ENCODE data around the gene HDAC9.

HDAC9 gene

DNA sequence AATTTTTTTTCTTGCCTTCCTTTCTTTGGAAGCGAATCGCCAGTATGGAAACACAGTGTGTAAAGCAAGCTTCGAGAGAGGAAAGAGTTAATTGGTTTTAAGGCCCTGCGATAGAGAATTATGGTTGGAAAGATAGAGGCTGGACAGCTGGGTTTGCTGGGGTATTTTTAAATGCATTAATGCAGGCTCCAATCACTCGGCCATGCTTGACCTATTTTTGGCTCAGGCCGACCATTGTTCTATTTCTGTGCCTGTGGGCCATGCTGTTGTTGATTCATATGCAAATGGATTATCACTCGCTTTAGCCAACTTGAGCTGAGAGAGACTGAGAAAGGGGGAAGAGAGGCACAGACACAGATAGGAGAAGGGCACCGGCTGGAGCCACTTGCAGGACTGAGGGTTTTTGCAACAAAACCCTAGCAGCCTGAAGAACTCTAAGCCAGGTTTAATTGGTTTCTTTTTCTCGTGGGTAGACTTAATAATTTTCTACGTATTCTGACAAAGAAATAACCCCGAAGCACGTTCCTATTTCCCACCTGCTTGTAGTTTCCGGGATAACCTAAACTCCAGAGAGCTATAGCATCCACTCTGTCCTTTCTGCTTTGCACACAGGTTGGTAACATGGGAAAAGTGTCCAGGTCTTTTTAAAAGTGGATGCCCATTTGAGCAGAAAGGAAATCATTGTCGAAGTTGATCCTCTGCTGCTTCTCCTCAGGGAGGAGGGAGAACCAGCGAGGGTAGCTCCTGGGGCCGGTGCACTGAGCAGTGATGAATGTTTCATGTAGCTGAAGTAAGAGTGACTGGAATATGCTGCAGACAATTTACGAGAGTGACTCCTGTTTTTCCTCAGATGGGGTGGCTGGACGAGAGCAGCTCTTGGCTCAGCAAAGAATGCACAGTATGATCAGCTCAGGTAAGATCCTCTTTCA lies at the start of gene HDAC9:
HDAC9 (plus strand) TSS at position 338 of the 929 bp plus-strand sequence; CDS start at position 892, 554 bp downstream.
- DNase-seq, result no peak

DNA sequence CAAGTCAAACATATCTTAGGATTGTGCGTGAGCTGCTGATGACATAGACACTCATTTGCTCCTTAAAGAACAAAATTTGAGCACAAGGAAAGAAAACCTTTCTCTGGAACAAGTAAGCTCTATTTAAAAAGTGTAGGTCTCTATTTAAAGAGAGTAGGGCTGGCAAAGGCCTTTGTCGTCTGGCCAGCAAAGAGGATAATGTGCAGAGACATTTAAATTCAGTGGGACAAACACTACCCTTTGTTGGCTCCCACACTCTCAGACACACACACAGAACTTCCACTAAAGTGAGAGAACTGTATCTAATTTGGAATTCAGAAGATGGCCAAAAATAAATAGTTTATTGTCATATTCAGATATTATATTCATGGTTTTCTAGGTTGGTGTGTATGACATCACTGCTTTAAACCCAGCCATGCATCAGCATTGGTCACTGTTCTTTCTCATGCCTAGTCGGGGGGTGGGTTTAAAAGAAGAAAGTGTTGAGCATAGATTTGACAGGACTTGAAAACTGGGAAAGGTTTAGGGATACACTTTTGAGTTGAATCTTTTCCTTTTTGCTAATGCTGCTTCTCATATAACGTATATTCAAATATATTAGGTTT lies 49.5 kb upstream of the HDAC9 start:
- DNase-seq, result no peak

DNA sequence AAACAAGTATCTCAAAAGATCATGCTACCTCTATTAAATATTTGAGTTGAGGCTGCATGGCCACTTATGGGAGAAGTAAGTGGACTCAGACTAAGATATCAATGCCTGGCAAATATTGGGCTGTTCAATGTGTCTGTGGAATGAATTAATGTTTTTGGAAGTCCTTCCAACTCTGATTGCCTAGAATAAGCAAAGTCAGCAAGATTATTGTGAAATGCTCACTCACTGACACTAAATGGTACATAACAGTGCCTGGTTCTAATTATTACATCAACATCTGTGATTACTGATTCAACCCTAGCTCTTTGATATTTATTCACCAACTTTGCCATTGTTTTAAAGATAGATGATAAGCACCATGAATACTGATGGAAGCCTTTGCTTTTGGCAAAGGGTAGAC lies 45.5 kb upstream of the HDAC9 start:
- no peak for DNase-seq

DNA sequence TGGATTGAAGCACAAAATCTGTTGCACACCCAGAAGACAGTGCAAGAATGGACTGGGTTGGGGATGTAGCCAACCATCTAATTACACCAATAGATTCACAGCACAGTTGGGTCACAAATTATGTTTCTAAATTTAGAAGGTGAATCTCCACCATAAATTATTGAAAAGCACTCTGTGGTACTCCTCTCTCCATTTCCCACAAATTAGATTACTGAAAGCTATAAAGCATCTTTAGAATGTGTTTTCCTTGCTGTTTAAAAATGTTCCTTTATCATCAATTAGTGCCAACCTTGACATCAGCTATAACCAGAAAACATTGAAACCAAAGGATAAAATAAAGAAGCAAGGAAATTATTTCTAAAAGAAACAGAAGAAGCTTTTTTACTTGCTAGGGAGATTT lies 39.9 kb upstream of the HDAC9 start:
- DNase-seq, result no peak

DNA sequence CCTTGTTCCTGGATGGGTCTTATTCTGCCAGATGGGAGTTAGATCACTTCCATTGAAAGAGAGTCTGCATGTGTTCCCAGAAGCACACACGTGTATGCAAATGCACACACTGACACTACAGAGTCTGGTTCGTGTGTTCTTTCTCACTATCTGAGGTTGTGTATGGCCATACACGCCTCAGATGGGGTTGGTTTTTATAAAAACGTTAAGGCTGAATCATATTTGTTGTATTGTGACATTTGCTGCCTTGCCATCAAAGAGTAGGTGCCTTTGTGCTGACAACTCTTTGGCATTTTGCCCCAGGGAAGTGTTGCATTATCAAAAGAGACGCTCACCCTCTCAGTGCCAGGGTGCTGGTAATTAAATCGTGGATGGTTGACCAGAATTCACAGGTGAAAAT lies 37.7 kb upstream of the HDAC9 start:
- DNase-seq, result no peak

DNA sequence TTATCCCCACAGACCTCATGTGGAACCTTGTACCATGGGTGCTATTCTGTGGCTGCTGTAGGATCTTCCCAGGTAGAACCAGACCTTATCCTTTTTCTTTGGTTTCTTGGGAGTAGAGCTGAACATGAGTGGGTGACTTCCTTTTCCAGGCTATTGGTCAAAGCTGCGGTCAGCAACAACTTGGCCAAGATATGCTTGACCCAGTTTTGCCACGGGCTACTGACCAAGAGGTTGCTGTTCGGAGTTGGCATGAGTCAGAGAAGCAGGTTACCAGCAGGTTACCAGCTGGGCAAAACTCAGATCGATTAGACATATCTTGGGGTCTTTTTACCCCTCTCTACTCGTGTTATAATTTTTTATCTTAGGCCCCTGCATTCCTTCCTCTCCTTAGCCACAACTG lies 36.7 kb upstream of the HDAC9 start:
- DNase-seq, result no peak

DNA sequence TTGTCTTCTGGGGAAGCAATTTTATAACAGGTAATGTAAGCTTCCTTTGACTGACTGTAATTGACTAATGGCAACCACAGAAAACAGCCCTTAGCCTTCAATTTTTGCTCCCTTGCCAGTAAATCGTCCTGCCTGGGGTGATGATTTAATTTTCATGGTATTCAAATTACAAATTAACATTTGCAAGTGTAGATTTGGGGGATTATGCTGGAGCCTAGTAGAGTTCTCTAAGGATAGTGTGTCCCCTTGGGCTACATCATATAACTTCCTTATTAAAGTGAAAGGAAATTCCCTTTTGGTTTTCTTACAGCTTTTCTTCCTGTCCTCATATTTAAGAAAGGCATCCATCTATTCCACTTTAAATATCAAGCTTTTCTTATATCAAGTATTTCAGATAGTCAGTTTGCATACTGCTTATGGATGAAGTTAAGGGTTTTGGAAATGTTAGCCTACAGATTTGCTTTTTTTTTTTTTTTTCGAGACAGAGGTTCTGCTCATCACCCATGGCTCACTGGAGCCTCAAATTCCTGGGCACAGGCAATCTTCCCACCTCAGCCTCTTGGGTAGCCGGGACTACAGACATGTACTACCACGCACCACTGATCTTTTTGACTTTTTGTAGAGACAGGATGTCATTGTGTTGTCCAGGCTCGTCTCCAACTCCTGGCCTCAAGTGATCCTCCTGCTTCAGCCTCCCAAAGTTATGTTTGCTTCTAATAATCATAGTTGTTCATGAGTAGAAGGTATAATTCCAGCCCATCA lies 35.9 kb upstream of the HDAC9 start:
- no peak for DNase-seq

DNA sequence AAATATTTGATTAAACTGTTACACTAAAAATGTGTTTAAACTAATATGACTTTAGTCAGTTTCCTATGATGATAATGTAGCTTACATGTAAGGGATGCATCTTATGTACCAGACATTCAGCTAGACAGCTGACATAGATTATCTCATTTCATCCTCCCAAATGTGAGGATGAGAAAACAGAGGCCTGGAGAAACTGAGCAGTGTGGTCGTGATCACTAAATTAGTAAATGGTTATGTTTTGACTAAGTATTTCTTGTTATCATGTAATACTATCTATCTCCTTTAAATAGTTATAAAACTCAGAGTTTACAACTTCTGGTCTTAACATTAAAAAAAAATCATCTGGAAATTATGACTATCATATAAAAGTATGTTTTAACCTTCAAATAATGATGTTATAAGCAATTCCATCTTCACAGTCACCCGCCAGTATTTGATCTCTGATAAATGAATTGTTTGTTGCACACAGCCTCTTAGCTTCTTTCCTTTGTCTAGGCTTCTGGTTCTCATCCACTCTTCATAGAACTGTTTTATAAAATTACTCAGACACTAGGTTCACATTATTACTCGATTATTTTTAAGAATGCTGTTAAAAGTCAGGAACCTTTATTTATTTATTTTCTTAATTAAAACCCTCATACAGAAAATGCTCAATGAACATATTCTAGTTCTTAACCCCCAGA lies 33.6 kb upstream of the HDAC9 start:
- DNase-seq, result no peak

DNA sequence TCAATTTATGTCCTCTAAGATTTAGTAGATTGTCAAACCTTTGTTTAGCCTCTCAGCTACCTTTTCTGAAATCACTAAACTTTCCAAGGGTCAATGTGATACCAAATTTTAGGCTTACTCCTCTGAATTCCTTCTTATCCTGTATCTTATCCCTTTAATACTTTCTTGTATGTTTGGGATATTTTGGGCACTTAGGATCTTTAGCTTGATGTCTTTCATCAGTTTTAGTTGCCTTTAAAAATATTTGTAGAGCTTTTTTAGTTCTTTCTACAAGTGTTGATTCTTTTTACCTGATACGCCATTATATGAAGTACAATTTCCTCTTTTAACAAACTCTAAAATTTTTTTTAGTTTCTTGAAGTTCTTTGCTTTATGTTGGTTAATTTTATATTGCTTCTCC lies 30.7 kb upstream of the HDAC9 start:
- no peak for DNase-seq

DNA sequence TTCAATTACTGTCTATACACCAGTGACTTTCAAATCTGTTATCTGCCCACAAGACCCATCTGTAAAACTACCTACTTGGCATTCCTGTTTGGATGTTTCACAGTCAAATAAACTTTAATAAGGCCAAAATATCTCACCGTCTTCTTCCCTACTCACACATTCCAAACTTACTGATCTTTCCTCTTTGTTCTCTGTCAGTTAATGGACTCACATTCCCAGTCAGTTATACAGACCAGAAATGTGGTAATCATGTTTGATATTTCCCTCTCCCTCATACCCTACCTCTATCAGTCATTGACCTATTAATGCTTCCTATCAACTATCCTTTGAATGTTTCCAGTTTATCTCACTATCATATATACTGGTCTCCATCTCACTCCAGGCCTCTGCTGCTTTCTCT lies 28.5 kb upstream of the HDAC9 start:
- DNase-seq, result no peak

DNA sequence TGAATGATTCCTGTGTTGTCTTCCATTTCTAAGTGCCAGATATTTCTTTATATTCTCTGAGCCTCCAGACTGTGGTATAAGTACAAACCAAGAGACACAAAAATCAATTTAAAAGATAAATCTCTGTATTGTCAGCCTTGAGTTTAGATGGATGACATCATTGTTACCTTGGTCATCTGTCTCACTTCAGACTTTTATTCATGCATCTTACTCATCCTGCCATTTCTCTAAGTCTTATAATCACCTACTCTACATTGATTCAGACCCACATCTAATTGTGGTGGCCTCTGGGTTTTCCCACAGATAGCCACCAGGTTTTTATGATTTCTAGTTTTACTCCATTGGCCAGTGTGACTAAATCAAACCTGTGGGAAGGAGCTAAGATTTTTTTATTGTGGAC lies 26.8 kb upstream of the HDAC9 start:
- no peak for DNase-seq

DNA sequence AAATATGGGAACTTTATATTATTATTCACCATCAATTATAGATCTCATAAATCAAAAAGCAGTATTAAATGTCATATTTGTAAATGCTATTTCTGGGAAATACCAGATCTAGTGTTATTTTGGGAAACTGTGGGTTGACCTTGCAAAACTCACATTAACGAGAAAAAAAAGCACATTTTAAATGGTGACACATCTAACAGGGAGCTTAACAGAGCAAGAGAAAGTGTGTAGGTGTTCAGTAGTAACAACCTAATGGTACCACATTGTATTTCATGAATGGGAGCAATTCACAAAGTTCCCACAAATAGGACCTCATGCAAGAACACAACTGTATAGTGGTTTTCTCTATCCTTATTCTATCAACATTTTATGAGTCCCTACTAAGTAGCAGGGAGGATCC lies 26.2 kb upstream of the HDAC9 start:
- no peak for DNase-seq

DNA sequence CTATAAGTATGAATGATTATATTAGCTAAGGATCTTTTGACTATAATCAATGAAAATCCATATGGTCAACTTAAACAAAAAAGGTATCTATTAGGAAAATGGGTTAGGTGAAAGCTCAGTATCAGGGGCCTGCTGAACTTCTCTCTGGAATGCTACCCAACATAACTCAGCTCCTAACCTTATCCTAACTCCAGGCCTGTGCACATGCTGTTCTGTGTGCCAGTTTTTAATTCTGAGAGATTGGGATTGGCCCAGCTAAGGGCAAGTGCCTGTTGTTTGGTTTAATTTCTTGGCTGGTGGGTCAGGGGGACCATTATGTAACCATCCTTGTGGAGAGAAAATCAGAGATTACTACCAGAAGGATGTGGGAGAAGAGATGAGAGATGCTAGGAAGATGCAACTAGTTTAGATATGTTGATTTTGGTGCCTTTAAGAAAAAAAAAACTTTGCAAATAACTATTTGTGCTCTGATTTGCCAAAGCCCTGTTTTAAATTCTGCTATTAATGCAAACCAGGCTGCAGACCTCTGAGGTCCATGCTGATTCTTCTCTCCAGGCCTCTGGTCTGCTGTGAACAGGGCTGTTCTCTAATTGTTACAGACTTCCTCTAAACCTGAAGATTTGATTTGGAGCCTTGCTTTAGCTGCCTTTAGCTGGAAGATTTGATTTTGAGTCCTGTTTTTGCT lies 23.9 kb upstream of the HDAC9 start:
- DNase-seq, result no peak

DNA sequence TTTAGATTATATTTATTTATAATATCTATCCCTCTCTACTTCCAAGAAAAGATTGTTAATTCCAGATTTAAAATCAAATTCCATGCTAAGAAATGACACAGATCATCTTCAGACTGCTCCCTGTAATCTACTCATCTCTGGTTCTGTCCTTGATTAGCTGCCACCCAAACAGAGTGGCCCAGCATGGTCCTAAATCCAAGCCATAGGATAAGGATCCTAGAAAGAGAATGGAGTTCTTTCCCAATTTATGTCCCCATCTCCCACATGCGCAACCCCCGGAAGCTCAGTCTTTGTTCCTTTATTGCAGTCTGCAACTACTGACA lies 23.4 kb upstream of the HDAC9 start:
- DNase-seq, result no peak

DNA sequence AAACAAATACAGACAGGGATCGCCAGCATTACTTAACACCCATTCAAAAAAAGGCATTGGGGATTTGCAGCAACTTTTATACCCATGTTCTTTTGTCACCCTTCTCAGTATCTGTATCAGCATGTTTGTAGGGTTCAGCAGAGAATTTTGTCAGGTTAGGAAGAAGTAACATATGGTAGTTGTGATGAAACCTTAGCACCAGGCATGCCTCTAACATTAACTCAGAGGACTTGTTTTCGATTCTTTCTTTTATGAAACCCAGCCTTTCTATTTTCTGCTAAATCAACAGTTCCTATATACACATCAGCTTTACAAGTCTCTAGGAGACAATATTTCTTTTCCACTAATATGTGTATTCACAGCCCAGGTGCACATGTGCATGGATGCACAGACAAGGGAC lies 22.4 kb upstream of the HDAC9 start:
- DNase-seq, result no peak

DNA sequence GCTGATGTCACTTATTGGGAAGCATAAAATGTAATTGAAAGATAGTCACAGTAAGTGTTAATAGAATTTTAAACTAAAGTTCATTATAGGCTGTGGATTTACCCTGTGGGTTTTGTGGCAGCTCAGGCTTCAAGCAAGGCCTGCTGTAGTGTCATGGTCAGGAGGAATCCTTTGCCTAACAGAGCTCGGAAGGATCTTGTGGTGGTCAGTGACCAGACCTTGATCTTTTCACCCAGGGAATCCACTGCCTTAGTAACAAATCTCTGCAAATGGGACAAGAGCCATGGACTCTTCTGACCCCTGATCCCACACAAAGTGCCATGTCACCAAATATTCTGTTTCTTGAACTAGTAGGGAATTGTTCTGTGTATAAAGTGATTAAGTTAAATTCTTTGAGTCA lies 20.6 kb upstream of the HDAC9 start:
- DNase-seq, result no peak

DNA sequence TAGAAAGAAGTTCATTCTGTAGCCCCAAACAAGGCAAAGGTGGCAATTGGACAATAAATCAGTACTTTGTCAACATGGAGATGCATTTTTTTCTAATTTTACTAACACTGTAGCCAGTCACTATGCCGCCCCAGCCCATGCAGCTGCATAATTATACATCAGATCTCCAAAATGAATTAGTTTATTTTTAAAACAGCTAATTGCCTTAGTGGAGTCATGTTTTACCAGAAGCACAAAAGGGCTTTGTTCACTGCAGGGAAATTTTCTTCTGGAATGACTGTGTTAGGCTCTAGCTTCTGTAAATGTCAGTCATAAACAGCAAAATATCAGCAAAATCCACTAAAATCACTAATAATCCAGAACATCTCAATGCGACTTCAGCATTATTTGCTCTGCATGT lies 20.1 kb upstream of the HDAC9 start:
- DNase-seq, result no peak

DNA sequence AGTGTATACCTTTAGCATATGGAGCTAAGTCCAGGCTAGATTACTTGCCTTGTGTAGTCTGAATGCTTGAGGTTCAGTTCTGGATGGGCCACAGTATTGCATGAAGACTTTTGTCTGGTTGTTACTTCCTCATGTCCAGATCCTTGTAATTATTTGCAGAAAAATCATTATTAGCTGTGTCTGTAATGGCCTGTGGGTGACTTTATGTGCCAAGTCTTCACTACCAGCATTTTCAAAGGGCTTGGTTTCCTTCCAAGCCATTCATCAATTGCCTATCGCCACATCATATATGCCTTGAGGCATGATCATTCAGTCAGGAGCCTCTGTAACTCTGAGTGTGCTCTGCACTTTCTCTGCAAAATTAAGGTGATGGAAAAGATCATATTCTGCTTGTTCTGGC lies 13.8 kb upstream of the HDAC9 start:
- no peak for DNase-seq

DNA sequence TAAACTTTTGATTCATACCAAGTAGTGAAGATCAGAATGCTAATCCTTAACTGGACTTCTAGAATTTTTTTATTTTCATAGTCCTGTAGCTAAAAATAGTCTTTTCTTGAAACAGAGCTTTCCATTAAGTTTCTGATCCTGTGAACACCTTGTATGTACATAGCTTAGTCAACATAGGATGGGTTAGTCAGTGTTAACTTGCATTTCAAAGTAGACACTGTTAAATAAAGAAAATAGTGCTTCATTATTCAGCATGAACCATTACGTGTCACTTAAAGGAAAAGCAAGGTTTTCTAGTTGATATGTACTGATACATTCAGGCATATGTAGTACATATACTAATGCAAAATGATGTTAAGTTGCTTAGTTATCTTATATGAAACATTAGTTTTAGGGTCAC lies 7.5 kb upstream of the HDAC9 start:
- no peak for DNase-seq

DNA sequence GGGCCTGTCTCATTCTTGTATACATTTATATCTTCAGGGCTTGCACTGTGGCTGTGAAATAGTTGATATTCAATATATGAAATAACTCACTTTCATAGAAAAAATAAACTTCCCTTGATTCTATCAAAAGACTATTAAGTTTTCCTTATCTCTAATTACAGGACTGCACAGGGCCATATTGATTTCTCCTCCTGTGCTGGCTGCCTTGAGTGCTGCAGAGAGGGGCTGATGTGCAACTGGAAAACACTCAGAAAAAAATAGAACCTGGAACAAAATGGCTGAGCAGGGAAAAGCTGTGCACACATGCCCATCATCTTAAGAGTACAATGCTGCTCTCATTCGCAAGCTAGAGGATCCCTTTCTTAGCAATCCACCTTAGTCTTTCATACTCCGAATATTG lies 5.9 kb upstream of the HDAC9 start:
- DNase-seq, result no peak

DNA sequence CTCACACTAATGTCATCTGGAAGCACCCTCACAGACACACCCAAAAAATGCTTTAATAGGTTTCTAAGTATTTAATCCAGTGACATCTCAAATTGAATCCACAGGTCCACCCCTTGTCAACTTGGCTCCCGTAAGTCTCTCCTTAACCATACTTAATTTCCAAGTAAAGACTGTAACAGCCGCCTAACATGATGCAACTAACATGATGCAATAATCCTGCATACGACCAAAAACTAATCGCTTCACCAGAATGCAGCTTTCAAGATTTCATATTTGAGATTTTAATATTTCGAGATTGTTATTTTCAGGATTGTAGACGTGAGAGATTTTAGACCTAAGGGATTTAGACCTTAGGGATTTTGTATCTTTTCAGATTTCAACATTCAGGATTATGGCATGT lies 3.7 kb upstream of the HDAC9 start:
- DNase-seq, result no peak

DNA sequence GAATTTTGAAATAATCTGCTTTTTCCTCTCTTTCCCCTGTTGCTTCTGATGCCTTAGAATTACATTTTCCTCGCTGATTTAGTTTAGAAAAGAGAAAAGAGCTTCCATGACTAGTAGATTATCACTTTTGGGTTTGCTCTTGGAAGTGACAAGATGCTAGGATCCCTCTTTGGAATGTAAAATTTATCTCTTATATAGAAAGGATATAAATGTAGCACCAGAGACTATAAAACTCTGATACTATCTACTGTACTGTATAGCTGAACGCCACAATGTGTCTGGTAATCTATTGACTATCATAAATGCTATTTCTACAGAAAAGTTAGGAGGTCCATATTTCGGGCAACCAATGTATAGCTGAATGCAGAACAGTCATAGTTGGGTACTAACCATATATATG lies 1.1 kb upstream of the HDAC9 start:
- no peak for DNase-seq
